Gastroesophageal sphincter (tissue), 3 donors: Measurements from ENCODE around the gene RECQL5.
A peak's percentile ranks its signal among the peaks of the same experiment; 100 is the strongest.

Experiments used
- EP300 ChIP-seq: sonication (generic); formaldehyde crosslinking; IDR thresholded peaks from one replicate; pipeline ENCODE4 v1.6.1; 2017; ENCODE audit warnings: antibody characterized with exemption, mild to moderate bottlenecking
- POLR2A ChIP-seq, 2 donors: fragments of 450-650 bp; IDR thresholded peaks; one replicate each; pipeline ENCODE4 v1.6.1; 2017; ENCODE audit warnings: antibody characterized with exemption in 2 of 2, mild to moderate bottlenecking in 2 of 2, moderate library complexity in 1 of 2
- POLR2AphosphoS5 ChIP-seq: sonication (generic); formaldehyde crosslinking; IDR thresholded peaks from one replicate; pipeline ENCODE4 v1.6.1; 2017; ENCODE audit warnings: antibody characterized with exemption
- TF ChIP-seq, protein P1 (sequence below), 4 experiments: fragments of 200-600 bp in 2 of 4; fragments of 450-650 bp in 2 of 4; sonication (generic) in 1 of 4; IDR thresholded peaks; one replicate each; pipeline ENCODE4 v1.5.1; 2017 to 2019; ENCODE audit warnings: antibody characterized with exemption in 4 of 4, mild to moderate bottlenecking in 2 of 4, moderate library complexity in 2 of 4

DNA sequence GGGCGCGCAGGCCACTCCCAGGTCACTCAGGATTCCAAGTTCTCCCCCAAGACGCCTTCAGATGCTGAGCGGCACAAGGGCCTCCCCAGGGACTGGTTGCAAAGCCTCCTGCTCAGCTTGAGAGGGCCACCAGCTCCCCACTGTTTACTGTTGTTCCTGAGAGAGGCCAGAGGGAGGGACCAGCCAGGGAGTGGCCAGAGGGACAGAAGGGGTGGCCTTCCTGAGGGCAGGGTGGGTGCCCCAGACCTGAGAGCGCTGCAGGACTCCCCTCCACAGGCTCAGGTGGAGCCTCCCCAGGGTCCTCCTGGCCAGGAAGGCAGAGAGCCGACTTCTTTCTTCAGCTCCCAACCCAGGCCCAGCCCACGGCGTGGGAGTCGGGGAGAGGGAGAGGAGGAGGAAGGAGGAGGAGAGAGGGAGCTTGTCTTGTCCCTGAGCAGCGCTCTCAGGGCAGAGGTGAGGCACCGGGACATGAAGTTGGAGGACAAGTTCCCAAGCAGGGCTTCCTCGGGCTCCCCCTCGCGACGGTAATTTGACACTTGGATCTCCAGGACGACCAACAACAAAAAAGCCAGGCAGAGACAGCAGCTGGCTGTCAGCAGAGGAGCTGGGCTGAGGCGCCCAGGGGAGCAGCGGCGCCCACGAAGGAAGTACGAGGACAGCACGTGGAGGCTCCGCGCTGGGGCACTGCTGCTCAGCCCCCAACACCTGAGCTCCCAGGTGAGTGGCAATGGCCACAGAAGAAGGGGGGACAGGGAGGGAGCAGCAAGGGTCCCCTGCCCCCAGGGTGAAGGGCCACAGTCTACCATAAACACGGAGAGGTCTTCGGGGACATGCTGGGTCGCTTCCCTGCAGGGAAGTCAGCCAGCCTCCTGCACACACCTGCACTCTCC, 33.2 kb downstream of the RECQL5 start:
- TF ChIP-seq, protein P1, sequence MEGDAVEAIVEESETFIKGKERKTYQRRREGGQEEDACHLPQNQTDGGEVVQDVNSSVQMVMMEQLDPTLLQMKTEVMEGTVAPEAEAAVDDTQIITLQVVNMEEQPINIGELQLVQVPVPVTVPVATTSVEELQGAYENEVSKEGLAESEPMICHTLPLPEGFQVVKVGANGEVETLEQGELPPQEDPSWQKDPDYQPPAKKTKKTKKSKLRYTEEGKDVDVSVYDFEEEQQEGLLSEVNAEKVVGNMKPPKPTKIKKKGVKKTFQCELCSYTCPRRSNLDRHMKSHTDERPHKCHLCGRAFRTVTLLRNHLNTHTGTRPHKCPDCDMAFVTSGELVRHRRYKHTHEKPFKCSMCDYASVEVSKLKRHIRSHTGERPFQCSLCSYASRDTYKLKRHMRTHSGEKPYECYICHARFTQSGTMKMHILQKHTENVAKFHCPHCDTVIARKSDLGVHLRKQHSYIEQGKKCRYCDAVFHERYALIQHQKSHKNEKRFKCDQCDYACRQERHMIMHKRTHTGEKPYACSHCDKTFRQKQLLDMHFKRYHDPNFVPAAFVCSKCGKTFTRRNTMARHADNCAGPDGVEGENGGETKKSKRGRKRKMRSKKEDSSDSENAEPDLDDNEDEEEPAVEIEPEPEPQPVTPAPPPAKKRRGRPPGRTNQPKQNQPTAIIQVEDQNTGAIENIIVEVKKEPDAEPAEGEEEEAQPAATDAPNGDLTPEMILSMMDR (IDR thresholded peaks at IDR 0.05) = peak in 3 of 4 experiments; percentile 51 to 69 (median 57)
- TF ChIP-seq POLR2AphosphoS5 (no peak), POLR2A (IDR thresholded peaks at IDR 0.05) (no peak), EP300 (no peak)
